CD1c-positive myeloid dendritic cell (primary cell): ENCODE measurements around the gene AOX1.
"Not testable (repeated sequence)": the region's sequence is repeated elsewhere in the genome, so short reads cannot be mapped to it uniquely, and the experiment has no call there.

Experiments used
- DNase-seq: peaks from one replicate; pipeline ENCODE4 v3.0.0-alpha.2; 2016; ENCODE audit errors: extremely low spot score

Gene AOX1

GRCh38 chr2:200627110-200627770 is 41.4 kb downstream of the AOX1 start:
- no peak for DNase-seq

GRCh38 chr2:200628461-200628860 is 42.6 kb downstream of the AOX1 start:
- DNase-seq = not testable (repeated sequence)

GRCh38 chr2:200631287-200631686 is 45.5 kb downstream of the AOX1 start:
- DNase-seq = no peak

- DNase-seq = no peak
Measured at GRCh38 chr2:200634231-200634964, 48.6 kb downstream of the AOX1 start.

- peak; percentile 91 for DNase-seq
Measured at GRCh38 chr2:200635251-200635650, 49.4 kb downstream of the AOX1 start.

- DNase-seq = no peak
Measured at GRCh38 chr2:200637901-200638300, 52.1 kb downstream of the AOX1 start.

- no peak for DNase-seq
Measured at GRCh38 chr2:200640176-200640575, 54.4 kb downstream of the AOX1 start.

GRCh38 chr2:200640901-200641300 is 55.1 kb downstream of the AOX1 start:
- no peak for DNase-seq

- not testable (repeated sequence) for DNase-seq
Measured at GRCh38 chr2:200648518-200649281, 62.9 kb downstream of the AOX1 start.

GRCh38 chr2:200649724-200650123 is 63.9 kb downstream of the AOX1 start:
- no peak for DNase-seq

- no peak for DNase-seq
Measured at GRCh38 chr2:200650195-200650594, 64.4 kb downstream of the AOX1 start.

- no peak for DNase-seq
Measured at GRCh38 chr2:200652158-200652557, 66.3 kb downstream of the AOX1 start.

- DNase-seq = no peak
Measured at GRCh38 chr2:200653021-200653420, 67.2 kb downstream of the AOX1 start.

GRCh38 chr2:200654823-200655222 is 69.0 kb downstream of the AOX1 start:
- DNase-seq = no peak

- no peak for DNase-seq
Measured at GRCh38 chr2:200655918-200656580, 70.2 kb downstream of the AOX1 start.

- no peak for DNase-seq
Measured at GRCh38 chr2:200658278-200658864, 72.6 kb downstream of the AOX1 start.

- no peak for DNase-seq
Measured at GRCh38 chr2:200659410-200659809, 73.6 kb downstream of the AOX1 start.

- DNase-seq = no peak
Measured at GRCh38 chr2:200661477-200661876, 75.7 kb downstream of the AOX1 start.

GRCh38 chr2:200662727-200663126 is 76.9 kb downstream of the AOX1 start:
- no peak for DNase-seq

GRCh38 chr2:200664770-200665494 is 79.1 kb downstream of the AOX1 start:
- DNase-seq = no peak
